Karpas-422 (cell line): ENCODE results near the gene GPC5. TPM values are rescaled to one million over a fixed set of nuclear protein-coding genes. Genes with fewer than 3 reads are reported as not detected.

Source experiments
- DNase-seq: peaks from one replicate; pipeline ENCODE4 v3.0.0-alpha.2; 2015
- H2AFZ ChIP-seq: fragments of 200-600 bp; sonication (generic); 2 replicates; pipeline ENCODE4 v1.6.1; 2014; ENCODE audit warnings: antibody characterized with exemption, low read length, mixed read lengths
- H3K27ac ChIP-seq: fragments of 200-600 bp; sonication (generic); 2 replicates; pipeline ENCODE4 v1.5.1; 2014; ENCODE audit warnings: mild to moderate bottlenecking, low read length, moderate library complexity
- H3K27me3 ChIP-seq: fragments of 200-600 bp; sonication (generic); 2 replicates; pipeline ENCODE4 v1.6.1; 2014; ENCODE audit warnings: low read length, mixed read lengths
- H3K36me3 ChIP-seq: fragments of 200-600 bp; sonication (generic); 2 replicates; pipeline ENCODE4 v1.6.1; 2014; ENCODE audit warnings: low read length, mixed read lengths; ENCODE audit not compliant: insufficient read depth
- H3K4me1 ChIP-seq: fragments of 200-600 bp; sonication (generic); 2 replicates; pipeline ENCODE4 v1.6.1; 2014; ENCODE audit warnings: mild to moderate bottlenecking, low read length, mixed read lengths
- H3K4me2 ChIP-seq: fragments of 200-600 bp; sonication (generic); 2 replicates; pipeline ENCODE4 v1.6.1; 2014; ENCODE audit warnings: low read length, low read depth, mild to moderate bottlenecking; ENCODE audit not compliant: poor library complexity, severe bottlenecking
- H3K4me3 ChIP-seq: fragments of 200-600 bp; sonication (generic); 2 replicates; pipeline ENCODE4 v1.5.1; 2014; ENCODE audit warnings: mild to moderate bottlenecking, antibody characterized with exemption, low read length, mixed read lengths
- H3K79me2 ChIP-seq: fragments of 200-600 bp; sonication (generic); 2 replicates; pipeline ENCODE4 v1.6.1; 2014; ENCODE audit warnings: mild to moderate bottlenecking, low read length, mixed read lengths
- H3K9ac ChIP-seq: fragments of 200-600 bp; sonication (generic); 2 replicates; pipeline ENCODE4 v1.6.0; 2014; ENCODE audit warnings: low read length
- H3K9me2 ChIP-seq: fragments of 200-600 bp; sonication (generic), shearing (Covaris generic); replicated peaks from 2 replicates; pipeline ENCODE4 v1.6.0; 2014; ENCODE audit warnings: mild to moderate bottlenecking, low read length, moderate library complexity; ENCODE audit not compliant: insufficient read depth
- H3K9me3 ChIP-seq: fragments of 300-700, 200-600 bp; sonication (generic); 2 replicates; pipeline ENCODE4 v1.6.1; 2014; ENCODE audit warnings: low read length, mixed read lengths
- H4K20me1 ChIP-seq: fragments of 200-600 bp; sonication (generic); 2 replicates; pipeline ENCODE4 v1.6.1; 2014; ENCODE audit warnings: mild to moderate bottlenecking, antibody characterized with exemption, low read length, low read depth; ENCODE audit not compliant: insufficient read depth
- total RNA-seq: library from RNA; depleted of rRNA; stranded (reverse); fragments of >200 nt; shearing (Covaris generic); gene quantifications from 2 replicates; pipeline ENCODE4 v1.2.3, GENCODE V29; 2014; ENCODE audit warnings: low replicate concordance

GPC5 gene
- total RNA-seq, 1 experiment from 2014 or later: not detected

DNA sequence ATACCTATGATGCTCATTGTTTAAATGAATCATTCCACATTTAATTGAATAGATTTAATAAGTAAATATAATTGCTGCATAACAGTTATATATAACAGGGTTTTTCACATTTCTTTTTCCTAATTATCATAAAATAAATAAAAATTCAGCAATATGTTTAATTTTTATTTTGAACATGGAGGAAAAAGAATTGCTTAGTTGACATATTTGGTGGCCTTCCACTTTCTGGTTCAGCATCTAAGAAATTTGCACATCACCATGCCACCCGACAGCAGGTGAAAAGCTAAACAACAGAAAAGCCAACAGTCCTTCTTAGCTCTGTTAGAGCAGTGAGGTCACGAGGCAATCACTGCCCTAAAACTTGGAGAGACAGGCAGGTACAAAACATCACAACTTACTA lies 790.2 kb downstream of the GPC5 start:
- H3K9me3 ChIP-seq: no peaks in the 10 kb centered on the region
- no peak overlapping the region for H3K27ac ChIP-seq
- no peaks in the 10 kb centered on the region for H3K27me3 ChIP-seq
- no peak for DNase-seq
- H3K4me2 ChIP-seq: no peak overlapping the region
- no peak overlapping the region for H3K9ac ChIP-seq
- no peaks in the 10 kb centered on the region for H3K36me3 ChIP-seq
- no peaks in the 10 kb centered on the region for H4K20me1 ChIP-seq
- no peaks in the 10 kb centered on the region for H3K4me1 ChIP-seq
- H3K79me2 ChIP-seq: no peaks in the 10 kb centered on the region
- H3K9me2 ChIP-seq: no peaks in the 10 kb centered on the region
- no peak overlapping the region for H2AFZ ChIP-seq
- no peak overlapping the region for H3K4me3 ChIP-seq

DNA sequence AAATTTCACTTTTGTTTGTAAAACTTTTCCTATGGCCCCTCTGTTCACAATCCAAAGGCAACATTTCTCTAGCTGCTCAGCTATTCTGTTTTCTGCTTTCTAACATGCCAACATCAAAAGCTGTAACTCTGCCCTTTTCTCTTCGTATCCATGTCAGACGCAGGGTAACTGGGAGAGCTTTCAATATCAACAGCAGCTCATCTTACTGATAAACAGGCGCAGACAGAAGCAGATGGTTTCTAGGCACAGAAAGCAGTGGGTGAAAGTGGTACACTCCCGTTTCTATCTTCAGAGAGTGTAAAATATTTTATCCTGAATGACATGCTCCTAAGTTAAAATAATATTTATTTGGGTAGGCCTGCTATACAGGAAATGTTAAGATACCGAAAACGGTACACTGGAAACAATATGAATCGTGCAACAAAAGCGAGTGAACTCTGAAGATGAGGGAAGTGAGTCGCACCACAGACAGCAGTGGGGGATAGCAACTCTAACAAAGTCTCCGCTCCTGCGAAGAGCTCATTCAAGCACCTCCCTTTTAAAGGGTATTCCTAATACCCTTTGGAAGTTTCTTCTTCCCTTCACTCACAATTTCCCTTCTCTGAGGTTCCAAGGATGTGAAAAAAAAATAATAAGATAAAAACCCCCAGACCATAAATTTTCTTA lies 798.3 kb downstream of the GPC5 start:
- no peaks in the 10 kb centered on the region for H3K27me3 ChIP-seq
- H4K20me1 ChIP-seq: no peaks in the 10 kb centered on the region
- H3K9ac ChIP-seq: no peak overlapping the region
- H3K9me2 ChIP-seq: no peaks in the 10 kb centered on the region
- peaks cover 2% of the 10 kb centered on the region; the same call in 1 of the 2 replicates for H3K9me3 ChIP-seq
- no peak overlapping the region for H3K27ac ChIP-seq
- no peaks in the 10 kb centered on the region for H3K79me2 ChIP-seq
- H2AFZ ChIP-seq: no peak overlapping the region
- H3K4me1 ChIP-seq: no peaks in the 10 kb centered on the region
- no peak overlapping the region for H3K4me3 ChIP-seq
- H3K4me2 ChIP-seq: no peak overlapping the region
- H3K36me3 ChIP-seq: no peaks in the 10 kb centered on the region
- DNase-seq: no peak

DNA sequence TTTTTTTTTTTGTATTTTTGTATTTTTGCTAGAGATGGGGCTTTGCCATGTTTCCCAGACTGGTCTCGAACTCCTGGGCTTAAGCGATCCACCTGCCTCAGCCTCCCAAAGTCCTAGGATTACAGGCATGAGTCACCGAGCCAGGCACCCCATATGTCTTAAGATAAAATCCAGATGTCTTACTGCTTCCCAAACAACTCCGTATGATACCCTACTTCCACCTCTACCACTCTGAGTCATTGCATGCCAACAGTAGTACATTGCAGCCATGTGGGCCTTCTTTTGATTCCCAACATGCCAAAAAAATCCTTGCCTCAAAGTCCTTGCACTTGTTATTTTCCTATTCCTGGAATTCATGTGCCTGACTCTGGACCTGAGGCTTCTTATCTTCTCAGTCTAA lies 799.2 kb downstream of the GPC5 start:
- H2AFZ ChIP-seq: no peak overlapping the region
- no peak for DNase-seq
- no peaks in the 10 kb centered on the region for H3K9me2 ChIP-seq
- H3K79me2 ChIP-seq: no peaks in the 10 kb centered on the region
- no peaks in the 10 kb centered on the region for H4K20me1 ChIP-seq
- H3K27ac ChIP-seq: no peak overlapping the region
- no peak overlapping the region for H3K4me3 ChIP-seq
- no peak overlapping the region for H3K4me2 ChIP-seq
- peaks cover 8% of the 10 kb centered on the region; the same call in 1 of the 2 replicates for H3K9me3 ChIP-seq
- no peak overlapping the region for H3K9ac ChIP-seq
- H3K4me1 ChIP-seq: no peaks in the 10 kb centered on the region
- H3K36me3 ChIP-seq: no peaks in the 10 kb centered on the region
- H3K27me3 ChIP-seq: no peaks in the 10 kb centered on the region

DNA sequence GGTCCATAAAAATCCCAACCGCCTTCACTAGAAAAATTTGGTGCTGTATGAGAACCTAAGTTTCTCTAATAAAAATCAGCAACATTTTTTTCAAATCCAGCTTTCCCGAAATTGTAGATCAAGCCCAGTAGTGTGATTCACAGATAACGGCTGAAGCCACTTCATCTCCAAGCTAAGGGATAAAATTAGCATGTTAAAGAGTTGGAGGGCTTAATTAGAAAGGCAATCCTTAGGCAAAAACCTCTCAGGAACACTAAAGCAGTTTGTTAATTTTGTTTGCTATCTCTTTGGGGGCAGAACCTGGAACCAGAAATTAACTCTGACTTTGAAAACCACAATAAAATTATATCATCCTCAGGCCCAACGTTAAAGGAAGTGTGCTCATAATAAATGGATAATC lies 820.2 kb downstream of the GPC5 start:
- H3K4me3 ChIP-seq: no peak overlapping the region
- DNase-seq: no peak
- no peak overlapping the region for H3K27ac ChIP-seq
- no peaks in the 10 kb centered on the region for H3K27me3 ChIP-seq
- H2AFZ ChIP-seq: no peak overlapping the region
- no peaks in the 10 kb centered on the region for H3K36me3 ChIP-seq
- H3K9me2 ChIP-seq: no peaks in the 10 kb centered on the region
- H3K9ac ChIP-seq: no peak overlapping the region
- no peaks in the 10 kb centered on the region for H3K4me1 ChIP-seq
- H3K9me3 ChIP-seq: peaks cover 37% of the 10 kb centered on the region
- H3K4me2 ChIP-seq: no peak overlapping the region
- H3K79me2 ChIP-seq: no peaks in the 10 kb centered on the region
- no peaks in the 10 kb centered on the region for H4K20me1 ChIP-seq

DNA sequence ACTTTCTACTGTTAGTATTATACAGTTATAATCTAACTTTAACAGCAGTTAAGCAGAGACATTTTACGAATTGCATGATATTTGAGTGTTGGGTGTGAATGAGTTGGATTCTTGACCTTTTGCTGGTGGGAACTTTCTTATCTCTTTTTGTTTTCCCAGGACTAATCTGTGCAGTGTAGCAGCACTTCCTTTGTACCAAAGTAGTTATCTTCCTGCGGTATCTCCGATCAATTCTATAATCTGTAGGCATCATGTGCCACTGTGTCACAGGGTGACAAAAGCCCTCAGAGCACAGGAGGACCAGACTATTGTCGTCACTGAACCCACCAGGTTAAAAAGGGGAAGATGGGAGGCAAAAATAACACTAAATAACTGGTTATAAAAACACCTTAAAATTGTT lies 823.5 kb downstream of the GPC5 start:
- H3K9me3 ChIP-seq: peaks cover 53% of the 10 kb centered on the region
- H3K4me2 ChIP-seq: no peak overlapping the region
- H2AFZ ChIP-seq: no peak overlapping the region
- H4K20me1 ChIP-seq: no peaks in the 10 kb centered on the region
- H3K27ac ChIP-seq: no peak overlapping the region
- H3K4me3 ChIP-seq: no peak overlapping the region
- no peaks in the 10 kb centered on the region for H3K9me2 ChIP-seq
- no peaks in the 10 kb centered on the region for H3K79me2 ChIP-seq
- no peak overlapping the region for H3K9ac ChIP-seq
- no peaks in the 10 kb centered on the region for H3K27me3 ChIP-seq
- DNase-seq: no peak
- no peaks in the 10 kb centered on the region for H3K4me1 ChIP-seq
- H3K36me3 ChIP-seq: no peaks in the 10 kb centered on the region

DNA sequence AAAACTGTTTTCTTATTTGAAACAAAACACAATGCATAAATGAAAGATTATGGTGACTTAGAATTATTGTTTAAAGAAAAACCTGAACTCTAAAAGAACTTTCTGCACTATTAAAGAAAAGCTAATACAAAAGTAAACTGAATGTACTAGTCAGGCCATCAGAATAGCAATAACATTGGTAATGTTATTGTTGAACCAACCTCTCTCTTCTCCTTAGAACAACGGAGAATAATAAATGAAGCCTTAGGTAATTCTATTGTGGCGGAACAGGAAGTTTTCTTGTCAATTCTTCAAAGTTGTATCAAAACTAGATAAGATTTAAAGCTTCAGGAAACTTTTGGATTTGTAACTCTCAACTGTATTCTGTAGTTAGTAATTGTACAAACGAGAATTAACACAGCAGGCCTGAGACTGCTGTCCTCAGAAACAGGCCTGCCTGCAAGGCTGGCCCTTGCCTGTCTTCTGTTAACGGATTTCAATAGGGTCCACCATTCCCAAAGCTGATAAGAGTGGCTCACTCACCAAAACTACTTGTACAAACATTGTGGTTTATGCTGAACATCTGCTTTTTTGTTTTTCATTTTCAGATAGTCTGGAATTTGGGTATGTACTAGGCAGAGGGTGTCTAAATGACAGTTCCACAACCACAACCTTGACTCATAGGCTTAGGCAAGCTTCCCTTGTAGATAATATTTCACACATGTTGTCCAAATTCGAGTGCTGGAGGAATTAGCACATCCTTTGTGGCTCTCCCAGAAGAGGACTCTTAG lies 825.8 kb downstream of the GPC5 start:
- no peak overlapping the region for H3K4me2 ChIP-seq
- peaks cover 46% of the 10 kb centered on the region for H3K9me3 ChIP-seq
- H2AFZ ChIP-seq: no peak overlapping the region
- no peak overlapping the region for H3K27ac ChIP-seq
- no peaks in the 10 kb centered on the region for H3K27me3 ChIP-seq
- DNase-seq: no peak
- H4K20me1 ChIP-seq: no peaks in the 10 kb centered on the region
- H3K9me2 ChIP-seq: no peaks in the 10 kb centered on the region
- no peaks in the 10 kb centered on the region for H3K36me3 ChIP-seq
- no peak overlapping the region for H3K4me3 ChIP-seq
- no peaks in the 10 kb centered on the region for H3K4me1 ChIP-seq
- H3K9ac ChIP-seq: no peak overlapping the region
- no peaks in the 10 kb centered on the region for H3K79me2 ChIP-seq

DNA sequence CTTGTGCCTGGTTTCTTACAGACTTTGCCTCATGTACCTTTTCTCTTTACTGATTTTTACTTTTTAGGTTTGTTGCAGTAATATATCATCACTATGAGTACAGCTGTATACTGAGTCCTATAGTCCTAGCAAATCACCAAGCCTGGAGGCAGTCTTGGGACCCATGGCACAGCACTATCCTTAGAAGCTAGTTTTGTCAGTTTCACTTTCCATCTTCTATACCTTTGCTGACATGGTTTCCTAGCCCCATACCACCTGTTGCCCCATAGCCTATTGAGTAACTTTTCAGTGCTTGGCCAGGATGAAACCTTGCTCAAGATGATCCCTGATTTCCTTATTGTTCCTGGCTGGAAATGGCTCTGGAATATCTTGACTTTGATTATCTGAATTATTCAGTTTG lies 826.4 kb downstream of the GPC5 start:
- no peak overlapping the region for H3K4me3 ChIP-seq
- no peak overlapping the region for H3K4me2 ChIP-seq
- no peaks in the 10 kb centered on the region for H3K9me2 ChIP-seq
- H3K4me1 ChIP-seq: no peaks in the 10 kb centered on the region
- DNase-seq: no peak
- H3K36me3 ChIP-seq: no peaks in the 10 kb centered on the region
- no peaks in the 10 kb centered on the region for H3K79me2 ChIP-seq
- H3K9ac ChIP-seq: no peak overlapping the region
- H2AFZ ChIP-seq: no peak overlapping the region
- peaks cover 42% of the 10 kb centered on the region for H3K9me3 ChIP-seq
- H3K27ac ChIP-seq: no peak overlapping the region
- H3K27me3 ChIP-seq: no peaks in the 10 kb centered on the region
- H4K20me1 ChIP-seq: no peaks in the 10 kb centered on the region

DNA sequence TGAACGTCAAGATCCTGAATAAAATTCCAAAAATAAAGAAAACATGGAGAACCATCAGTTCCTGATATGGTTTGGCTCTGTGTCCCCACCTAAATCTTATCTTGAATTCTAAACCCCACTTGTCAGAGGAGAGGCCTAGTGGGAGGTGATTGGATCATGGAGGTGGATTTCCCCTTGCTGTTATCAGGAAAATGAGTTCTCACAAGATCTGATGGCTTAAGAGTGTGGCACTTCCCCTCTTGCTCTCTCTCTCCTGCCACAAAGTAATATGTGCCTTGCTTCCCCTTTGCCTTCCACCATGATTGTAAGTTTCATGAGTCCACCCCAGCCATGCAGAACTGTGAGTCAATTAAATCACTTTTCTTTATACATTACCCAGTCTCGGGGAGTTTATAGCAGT lies 827.4 kb downstream of the GPC5 start:
- Histone ChIP-seq H3K9ac (no peak overlapping the region), H3K4me2 (no peak overlapping the region), H2AFZ (no peak overlapping the region), H3K79me2 (no peaks in the 10 kb centered on the region), H3K27me3 (no peaks in the 10 kb centered on the region), H3K4me3 (no peak overlapping the region), H3K9me2 (no peaks in the 10 kb centered on the region), H3K27ac (no peak overlapping the region), H3K36me3 (no peaks in the 10 kb centered on the region), H3K4me1 (no peaks in the 10 kb centered on the region), H4K20me1 (no peaks in the 10 kb centered on the region), H3K9me3 (peaks cover 36% of the 10 kb centered on the region)
- DNase-seq: no peak
